GM20000 (cell line): ENCODE data around the gene BTRC.

Experiments used
- DNase-seq: peaks from one replicate; pipeline ENCODE4 v3.0.0; 2012; ENCODE audit warnings: low spot score
- CTCF ChIP-seq: IDR thresholded peaks from 2 replicates; pipeline ENCODE4 v1.5.1; 2012; ENCODE audit warnings: mild to moderate bottlenecking, control low read depth; ENCODE audit errors: extremely low read depth, missing control alignments

BTRC gene

GRCh38 chr10:101481256-101481655 is 127.3 kb downstream of the BTRC start:
- TF ChIP-seq CTCF, result no peak
- DNase-seq, result no peak

GRCh38 chr10:101482568-101482967 is 128.6 kb downstream of the BTRC start:
- no peak for DNase-seq

GRCh38 chr10:101484175-101484745 is 130.3 kb downstream of the BTRC start:
- TF ChIP-seq CTCF, result no peak
- DNase-seq, result no peak

More at GRCh38 chr10:101482568-101482967, 128.6 kb downstream of the BTRC start:
- TF ChIP-seq CTCF, result no peak

DNA sequence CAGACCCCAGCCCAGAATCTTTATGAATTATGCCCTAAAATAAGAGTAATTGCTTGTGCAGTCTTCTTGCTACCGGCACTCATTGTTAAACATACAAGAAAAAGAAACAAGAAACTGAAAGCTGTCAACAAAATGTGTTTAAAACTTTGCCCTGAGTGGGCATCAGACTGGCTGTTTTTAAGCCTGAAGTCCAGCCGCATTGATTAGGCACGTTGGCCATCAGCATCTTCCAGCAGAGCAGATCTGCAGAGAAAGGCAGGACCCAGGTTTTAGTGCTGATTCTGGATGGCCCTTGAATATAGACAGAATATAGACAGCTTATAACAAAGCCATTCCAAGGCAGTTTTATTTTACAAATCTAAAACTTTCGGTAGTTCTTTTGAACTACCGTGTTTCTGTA is 131.2 kb downstream of the BTRC start:
- TF ChIP-seq CTCF, result no peak
- no peak for DNase-seq

DNA sequence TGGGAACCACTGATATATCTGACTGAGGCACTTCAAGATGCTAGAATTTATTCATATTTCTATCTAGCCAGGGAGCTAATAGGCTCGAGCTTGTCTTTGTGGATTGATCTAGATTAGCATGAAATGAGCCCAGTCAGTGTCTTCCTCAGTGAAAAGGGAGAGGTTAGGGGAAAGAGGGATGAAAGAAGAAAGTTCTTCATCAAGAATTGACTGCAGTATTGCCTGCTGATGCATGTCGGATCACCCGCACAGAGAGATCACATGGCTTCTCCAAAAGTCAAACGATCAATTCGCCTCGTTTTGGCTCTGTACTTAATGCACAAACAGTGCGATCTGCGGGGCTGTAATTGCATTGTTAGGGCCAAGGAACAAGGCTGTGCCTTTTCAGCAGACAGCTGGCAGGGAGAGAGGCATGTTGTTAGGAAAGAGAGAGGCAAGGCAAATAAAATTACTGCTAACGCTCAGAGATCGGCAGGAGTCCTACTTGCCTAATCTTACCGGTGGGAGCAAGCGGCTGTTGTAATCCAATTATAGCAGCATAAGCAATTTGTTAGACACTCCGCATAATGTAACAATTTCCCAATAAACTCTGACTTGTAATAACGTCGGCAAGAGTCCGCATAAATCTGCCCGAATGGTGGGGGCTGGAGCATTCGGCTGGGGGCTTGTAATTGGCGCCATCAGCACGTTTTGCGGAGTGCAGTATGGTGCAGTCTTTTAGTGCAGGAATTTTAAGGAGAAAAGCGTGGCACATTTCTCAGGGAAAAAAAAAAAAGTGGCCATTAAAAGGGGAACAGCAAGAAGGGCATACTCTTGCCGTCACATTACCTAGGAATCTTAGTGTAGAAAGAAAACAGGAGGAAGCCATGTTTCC is 132.0 kb downstream of the BTRC start:
- no peak for TF ChIP-seq CTCF
- no peak for DNase-seq

GRCh38 chr10:101487399-101487798 is 133.4 kb downstream of the BTRC start:
- TF ChIP-seq CTCF, result no peak
- DNase-seq, result no peak

- TF ChIP-seq CTCF, result no peak
- DNase-seq, result no peak
Measured at GRCh38 chr10:101489355-101489754, 135.4 kb downstream of the BTRC start.
